Activated T-cell treated with anti-CD3 and anti-CD28 coated beads, Interleukin-2, amount 50 U/mL, for 24 hours (primary cell): ENCODE data around the gene CXCL12.

Source experiments
- DNase-seq: peaks from one replicate; pipeline ENCODE4 v3.0.0-alpha.2; 2020
- H3K27ac Mint-ChIP-seq: 2 replicates; pipeline ENCODE4 v1.8.0; 2020; ENCODE audit warnings: mild to moderate bottlenecking, mixed read lengths
- H3K27me3 Mint-ChIP-seq: 2 replicates; pipeline ENCODE4 v1.8.0; 2020; ENCODE audit warnings: mixed read lengths
- H3K36me3 Mint-ChIP-seq: 2 replicates; pipeline ENCODE4 v1.8.0; 2020; ENCODE audit warnings: low read depth, mixed read lengths
- H3K4me1 Mint-ChIP-seq: 2 replicates; pipeline ENCODE4 v1.8.0; 2020; ENCODE audit warnings: low read depth, mixed read lengths
- H3K4me3 Mint-ChIP-seq: 2 replicates; pipeline ENCODE4 v1.8.0; 2020; ENCODE audit warnings: mild to moderate bottlenecking, moderate library complexity, mixed read lengths
- H3K9me3 Mint-ChIP-seq: 2 replicates; pipeline ENCODE4 v1.8.0; 2020; ENCODE audit warnings: mixed read lengths

CXCL12 gene

GRCh38 chr10:44330431-44330830 is 54.5 kb downstream of the CXCL12 start:
- no peak overlapping the region for H3K4me3 Mint-ChIP-seq
- H3K36me3 Mint-ChIP-seq: no peaks in the 10 kb centered on the region
- no peak overlapping the region for H3K27ac Mint-ChIP-seq

GRCh38 chr10:44327461-44327860 is 57.4 kb downstream of the CXCL12 start:
- Mint-ChIP-seq H3K27ac (no peak overlapping the region), H3K4me1 (no peaks in the 10 kb centered on the region), H3K9me3 (no peaks in the 10 kb centered on the region), H3K4me3 (no peak overlapping the region), H3K27me3 (peaks cover 29% of the 10 kb centered on the region), H3K36me3 (no peaks in the 10 kb centered on the region)
- DNase-seq: no peak

More at GRCh38 chr10:44330431-44330830, 54.5 kb downstream of the CXCL12 start:
- no peak for DNase-seq
- H3K9me3 Mint-ChIP-seq: no peaks in the 10 kb centered on the region
- peaks cover 21% of the 10 kb centered on the region for H3K27me3 Mint-ChIP-seq
- no peaks in the 10 kb centered on the region for H3K4me1 Mint-ChIP-seq
